CD4-positive, alpha-beta T cell treated with Interleukin-4 for 4 hours (primary cell): ENCODE results near the gene FLAD1.

ENCODE experiments used
- DNase-seq: peaks from one replicate; pipeline ENCODE4 v3.0.0-alpha.2; 2020

Gene FLAD1

GRCh38 chr1:155040358-155041093, 57.4 kb downstream of the FLAD1 start:
- DNase-seq: no peak
